NB4 (cell line): ENCODE measurements around the gene MS4A3.
"Not testable (repeated sequence)": the region's sequence is repeated elsewhere in the genome, so short reads cannot be mapped to it uniquely, and the experiment has no call there.

Source experiments
- DNase-seq: peaks from one replicate; pipeline ENCODE4 v3.0.0; 2010; ENCODE audit warnings: low read depth
- H3K4me3 ChIP-seq: one replicate; pipeline ENCODE4 v1.5.1; 2011; ENCODE audit warnings: mild to moderate bottlenecking, low read depth, low read length, moderate library complexity
- MYC ChIP-seq: IDR thresholded peaks from 2 replicates; pipeline ENCODE4 v1.6.1; 2011; ENCODE audit warnings: low read depth, low read length
- POLR2A ChIP-seq: IDR thresholded peaks from 2 replicates; pipeline ENCODE4 v1.6.1; 2011; ENCODE audit warnings: mild to moderate bottlenecking; ENCODE audit not compliant: insufficient read length; ENCODE audit errors: extremely low read depth
- TF ChIP-seq, protein P1 (sequence below): IDR thresholded peaks from 2 replicates; pipeline ENCODE4 v1.6.1; 2011; ENCODE audit warnings: low read depth, low read length
- TF ChIP-seq, protein P2 (sequence below): IDR thresholded peaks from one replicate; pipeline ENCODE4 v1.5.1; 2012; ENCODE audit warnings: low read depth, low read length

The MS4A3 gene

DNA sequence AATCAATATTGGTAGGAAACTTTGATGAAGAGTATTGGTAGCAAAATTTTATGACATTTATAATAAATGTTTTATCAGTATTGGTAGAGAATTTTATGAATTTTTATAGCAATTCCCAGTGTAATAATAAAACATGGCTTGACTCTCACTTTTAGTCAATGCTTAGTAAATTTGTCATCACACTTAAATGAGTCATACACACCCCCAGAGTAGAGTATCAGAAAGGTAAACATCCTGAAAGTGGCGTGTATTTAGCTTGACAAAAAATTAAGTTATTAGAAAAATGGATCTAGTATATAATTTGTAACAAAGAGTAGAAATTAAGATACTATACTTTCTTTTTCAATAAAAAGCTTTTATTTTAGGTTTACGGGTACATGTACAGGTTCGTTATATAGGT, 2.6 kb downstream of the MS4A3 start:
- DNase-seq: peak; percentile 30

DNA sequence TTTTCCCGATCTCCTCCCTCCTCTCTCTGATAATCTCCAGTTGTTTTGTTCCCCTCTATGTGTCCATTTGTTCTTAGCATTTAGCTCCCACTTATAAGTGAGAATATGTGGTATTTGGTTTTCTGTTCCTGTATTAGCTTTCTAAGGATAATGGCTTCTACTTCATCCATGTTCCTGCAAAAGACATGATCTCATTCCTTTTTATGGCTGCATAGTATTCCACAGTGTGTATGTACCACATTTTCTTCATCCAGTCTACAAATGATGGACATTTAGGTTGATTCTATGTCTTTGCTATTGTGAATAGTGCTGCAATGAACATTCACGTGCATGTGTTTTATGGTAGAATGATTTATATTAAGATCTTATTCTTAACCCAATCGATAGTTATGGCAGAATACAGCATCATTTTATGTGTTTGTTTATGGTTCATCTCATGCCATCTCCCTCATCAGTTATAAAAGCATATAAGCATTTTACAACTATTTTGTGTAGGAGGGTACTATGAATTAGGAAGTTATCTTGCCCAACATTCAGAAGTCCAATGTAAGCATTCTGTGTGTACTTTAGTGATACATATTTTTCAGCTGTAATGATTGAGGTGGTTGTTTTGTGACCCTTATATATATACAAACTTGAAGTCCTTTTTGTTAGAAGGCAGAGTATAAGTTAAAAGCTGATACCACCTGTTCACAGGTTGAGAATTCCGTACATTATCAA, 3.2 kb downstream of the MS4A3 start:
- TF ChIP-seq, protein P1, sequence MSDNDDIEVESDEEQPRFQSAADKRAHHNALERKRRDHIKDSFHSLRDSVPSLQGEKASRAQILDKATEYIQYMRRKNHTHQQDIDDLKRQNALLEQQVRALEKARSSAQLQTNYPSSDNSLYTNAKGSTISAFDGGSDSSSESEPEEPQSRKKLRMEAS: no peak
- TF ChIP-seq, protein P2, sequence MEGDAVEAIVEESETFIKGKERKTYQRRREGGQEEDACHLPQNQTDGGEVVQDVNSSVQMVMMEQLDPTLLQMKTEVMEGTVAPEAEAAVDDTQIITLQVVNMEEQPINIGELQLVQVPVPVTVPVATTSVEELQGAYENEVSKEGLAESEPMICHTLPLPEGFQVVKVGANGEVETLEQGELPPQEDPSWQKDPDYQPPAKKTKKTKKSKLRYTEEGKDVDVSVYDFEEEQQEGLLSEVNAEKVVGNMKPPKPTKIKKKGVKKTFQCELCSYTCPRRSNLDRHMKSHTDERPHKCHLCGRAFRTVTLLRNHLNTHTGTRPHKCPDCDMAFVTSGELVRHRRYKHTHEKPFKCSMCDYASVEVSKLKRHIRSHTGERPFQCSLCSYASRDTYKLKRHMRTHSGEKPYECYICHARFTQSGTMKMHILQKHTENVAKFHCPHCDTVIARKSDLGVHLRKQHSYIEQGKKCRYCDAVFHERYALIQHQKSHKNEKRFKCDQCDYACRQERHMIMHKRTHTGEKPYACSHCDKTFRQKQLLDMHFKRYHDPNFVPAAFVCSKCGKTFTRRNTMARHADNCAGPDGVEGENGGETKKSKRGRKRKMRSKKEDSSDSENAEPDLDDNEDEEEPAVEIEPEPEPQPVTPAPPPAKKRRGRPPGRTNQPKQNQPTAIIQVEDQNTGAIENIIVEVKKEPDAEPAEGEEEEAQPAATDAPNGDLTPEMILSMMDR: no peak
- TF ChIP-seq MYC (no peak), POLR2A (no peak)
- DNase-seq: peak; percentile 22
- peak overlapping the region; percentile 85 for H3K4me3 ChIP-seq

More for the DNA sequence above, 2.6 kb downstream of the MS4A3 start:
- TF ChIP-seq, protein P2: no peak
- TF ChIP-seq POLR2A (no peak), MYC (no peak)
- TF ChIP-seq, protein P1: no peak
- H3K4me3 ChIP-seq: peak overlapping the region; percentile 85

DNA sequence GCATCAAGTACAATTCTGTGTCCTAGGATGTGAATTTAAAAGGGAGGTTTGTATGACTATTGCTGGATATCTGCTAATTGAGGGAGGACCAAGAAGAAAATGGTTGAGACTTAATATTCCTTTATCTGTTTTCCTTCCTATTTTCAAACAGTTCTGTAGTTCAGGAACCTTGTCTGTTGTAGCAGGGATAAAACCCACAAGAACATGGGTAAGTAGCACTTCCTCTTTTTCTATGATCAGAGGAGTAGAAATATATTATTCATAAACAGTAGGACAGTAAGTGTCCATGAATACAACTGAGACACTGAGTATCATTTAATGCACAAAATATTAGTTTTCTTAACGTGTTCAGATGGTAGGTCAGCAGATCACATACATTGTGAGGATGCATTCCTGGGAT, 7.6 kb downstream of the MS4A3 start:
- DNase-seq: peak; percentile 70
- TF ChIP-seq, protein P2: no peak
- H3K4me3 ChIP-seq: no peak overlapping the region

DNA sequence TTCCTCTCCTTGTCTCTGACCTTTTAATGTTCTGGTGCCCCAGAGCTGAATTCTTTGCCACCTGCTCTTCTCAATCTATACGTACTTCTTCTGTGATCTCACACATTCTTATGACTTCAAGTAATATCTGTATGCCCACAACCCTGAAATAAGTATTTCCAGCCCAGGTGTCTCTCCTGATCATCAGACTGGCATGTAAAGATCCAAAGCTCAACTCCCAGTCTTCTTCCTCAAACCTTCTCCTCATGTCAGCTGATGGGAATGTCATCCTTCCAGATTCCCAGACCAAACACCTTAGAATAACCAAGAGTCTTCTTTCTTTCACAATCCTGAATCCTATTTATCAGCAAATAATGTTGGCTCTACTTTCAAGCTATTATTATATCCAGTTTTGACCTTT, 9.3 kb downstream of the MS4A3 start:
- no peak for DNase-seq
- TF ChIP-seq, protein P1: no peak
- TF ChIP-seq MYC (no peak), POLR2A (no peak)
- TF ChIP-seq, protein P2: no peak
- no peak overlapping the region for H3K4me3 ChIP-seq

DNA sequence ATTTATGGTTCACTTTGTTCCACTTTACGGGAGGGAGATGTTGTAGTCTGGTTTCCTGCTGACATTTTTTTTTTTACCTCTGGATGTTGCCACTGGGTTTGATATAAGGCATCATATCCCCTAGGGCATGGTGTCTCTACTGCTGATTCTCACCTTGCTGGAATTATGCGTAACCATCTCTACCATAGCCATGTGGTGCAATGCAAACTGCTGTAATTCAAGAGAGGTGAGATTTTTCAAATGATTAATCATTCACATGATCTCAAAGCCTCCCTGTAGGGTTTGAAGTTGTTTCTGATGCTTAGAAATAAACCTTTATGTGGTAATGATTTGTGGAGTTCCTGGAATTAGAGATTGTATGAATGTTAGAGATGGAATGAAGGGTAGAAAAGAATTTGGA, 13.0 kb downstream of the MS4A3 start:
- no peak overlapping the region for H3K4me3 ChIP-seq
- TF ChIP-seq, protein P2: no peak
- TF ChIP-seq, protein P1: no peak
- TF ChIP-seq MYC (no peak), POLR2A (no peak)
- DNase-seq: no peak

DNA sequence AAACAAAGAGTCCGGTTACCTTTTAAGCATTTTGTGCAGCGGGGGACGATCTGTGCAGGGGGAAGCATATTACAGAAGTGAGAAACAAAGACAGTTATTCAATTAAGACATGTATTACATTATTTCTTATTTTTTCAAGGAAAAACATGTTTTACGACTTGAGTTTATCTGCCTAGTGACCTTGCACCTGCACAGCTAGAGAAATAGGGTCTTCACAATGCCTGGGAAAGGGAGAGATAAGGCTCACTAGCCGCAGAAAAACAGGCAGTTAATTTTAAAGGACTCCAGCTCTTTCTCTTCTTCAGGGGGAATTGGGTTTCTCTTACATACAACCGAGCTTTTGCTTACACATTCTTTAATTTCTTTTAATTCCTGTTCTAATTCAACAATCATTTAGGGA, 15.2 kb downstream of the MS4A3 start:
- H3K4me3 ChIP-seq, DNase-seq: not testable (repeated sequence)
